OCI-LY3 (cell line): Measurements from ENCODE around the gene ARMC3.

Source experiments
- H2AFZ ChIP-seq: fragments of 200-600, 300-600 bp; shearing (Covaris generic); 2 replicates; pipeline ENCODE4 v1.6.0; 2014; ENCODE audit warnings: antibody characterized with exemption, low read depth, low read length
- H3K27ac ChIP-seq: fragments of 200-600, 300-600 bp; sonication (generic); 2 replicates; pipeline ENCODE4 v1.5.1; 2014; ENCODE audit warnings: mild to moderate bottlenecking, low read length, moderate library complexity, mixed read lengths
- H3K27me3 ChIP-seq: fragments of 200-600, 300-600 bp; sonication (generic); 2 replicates; pipeline ENCODE4 v1.6.1; 2014; ENCODE audit warnings: low read depth, low read length, mixed read lengths
- H3K36me3 ChIP-seq: fragments of 200-600, 300-600 bp; sonication (generic); replicated peaks from 2 replicates; pipeline ENCODE3; 2014; ENCODE audit warnings: low read depth, low read length, mixed read lengths
- H3K4me1 ChIP-seq: fragments of 300-600, 200-600 bp; sonication (generic); 2 replicates; pipeline ENCODE4 v1.6.1; 2014; ENCODE audit warnings: low read length, mixed read lengths
- H3K4me2 ChIP-seq: fragments of 200-600, 300-600 bp; sonication (generic); 2 replicates; pipeline ENCODE4 v1.6.1; 2014; ENCODE audit warnings: low read length, mixed read lengths
- H3K4me3 ChIP-seq: fragments of 300-600, 200-600 bp; sonication (generic); 2 replicates; pipeline ENCODE4 v1.5.1; 2014; ENCODE audit warnings: antibody characterized with exemption, mild to moderate bottlenecking, low read length, moderate library complexity
- H3K79me2 ChIP-seq: fragments of 300-600, 200-600 bp; shearing (Covaris generic); 2 replicates; pipeline ENCODE4 v1.6.1; 2014; ENCODE audit warnings: mild to moderate bottlenecking, low read length, mixed read lengths
- H3K9ac ChIP-seq: fragments of 300-600, 200-600 bp; shearing (Covaris generic); 2 replicates; pipeline ENCODE4 v1.6.0; 2014; ENCODE audit warnings: mild to moderate bottlenecking, low read length, moderate library complexity
- H3K9me3 ChIP-seq: fragments of 200-600, 300-600 bp; shearing (Covaris generic); 2 replicates; pipeline ENCODE4 v1.6.1; 2014; ENCODE audit warnings: low read length, mixed read lengths; ENCODE audit not compliant: insufficient read depth
- H4K20me1 ChIP-seq: fragments of 200-600, 300-600 bp; sonication (generic); 2 replicates; pipeline ENCODE4 v1.6.1; 2016; ENCODE audit warnings: low read length, mixed read lengths; ENCODE audit not compliant: insufficient read depth
- EZH2phosphoT487 ChIP-seq: fragments of 200-600 bp; shearing (Covaris generic); IDR thresholded peaks from 2 replicates; pipeline ENCODE4 v1.6.1; 2018; ENCODE audit warnings: antibody characterized with exemption, mixed run types, low read depth
- TF ChIP-seq, protein P1 (sequence below): fragments of 200-600, 300-600 bp; sonication (generic); IDR thresholded peaks from 2 replicates; pipeline ENCODE4 v1.5.1; 2014; ENCODE audit warnings: antibody characterized with exemption, low read length, low read depth

Gene ARMC3

DNA sequence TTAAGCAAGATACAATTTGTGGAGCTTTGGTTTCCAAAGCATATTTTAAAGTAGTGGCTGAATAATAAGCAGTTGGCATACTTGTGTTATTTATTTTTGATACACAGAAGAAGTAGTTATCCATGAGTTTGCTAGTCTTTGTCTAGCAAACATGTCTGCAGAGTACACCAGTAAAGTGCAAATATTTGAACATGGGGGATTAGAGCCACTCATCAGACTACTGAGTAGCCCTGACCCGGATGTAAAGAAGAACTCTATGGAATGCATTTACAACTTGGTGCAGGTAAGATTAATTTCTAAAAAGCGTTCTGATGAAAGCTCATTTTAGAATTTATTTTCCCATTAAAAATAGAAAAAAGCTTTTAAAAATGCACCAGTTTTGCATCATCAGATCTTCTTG, 31.4 kb downstream of the ARMC3 start:
- no peak for TF ChIP-seq EZH2phosphoT487
- TF ChIP-seq, protein P1, sequence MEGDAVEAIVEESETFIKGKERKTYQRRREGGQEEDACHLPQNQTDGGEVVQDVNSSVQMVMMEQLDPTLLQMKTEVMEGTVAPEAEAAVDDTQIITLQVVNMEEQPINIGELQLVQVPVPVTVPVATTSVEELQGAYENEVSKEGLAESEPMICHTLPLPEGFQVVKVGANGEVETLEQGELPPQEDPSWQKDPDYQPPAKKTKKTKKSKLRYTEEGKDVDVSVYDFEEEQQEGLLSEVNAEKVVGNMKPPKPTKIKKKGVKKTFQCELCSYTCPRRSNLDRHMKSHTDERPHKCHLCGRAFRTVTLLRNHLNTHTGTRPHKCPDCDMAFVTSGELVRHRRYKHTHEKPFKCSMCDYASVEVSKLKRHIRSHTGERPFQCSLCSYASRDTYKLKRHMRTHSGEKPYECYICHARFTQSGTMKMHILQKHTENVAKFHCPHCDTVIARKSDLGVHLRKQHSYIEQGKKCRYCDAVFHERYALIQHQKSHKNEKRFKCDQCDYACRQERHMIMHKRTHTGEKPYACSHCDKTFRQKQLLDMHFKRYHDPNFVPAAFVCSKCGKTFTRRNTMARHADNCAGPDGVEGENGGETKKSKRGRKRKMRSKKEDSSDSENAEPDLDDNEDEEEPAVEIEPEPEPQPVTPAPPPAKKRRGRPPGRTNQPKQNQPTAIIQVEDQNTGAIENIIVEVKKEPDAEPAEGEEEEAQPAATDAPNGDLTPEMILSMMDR, result no peak
- Histone ChIP-seq H3K36me3 (no peaks in the 10 kb centered on the region), H3K9me3 (no peaks in the 10 kb centered on the region), H3K4me3 (no peak overlapping the region), H2AFZ (no peak overlapping the region), H3K9ac (no peak overlapping the region), H3K27me3 (no peaks in the 10 kb centered on the region; the same call in 1 of the 2 replicates), H3K79me2 (no peaks in the 10 kb centered on the region), H3K4me2 (no peak overlapping the region), H4K20me1 (no peaks in the 10 kb centered on the region), H3K4me1 (no peaks in the 10 kb centered on the region), H3K27ac (no peak overlapping the region)

DNA sequence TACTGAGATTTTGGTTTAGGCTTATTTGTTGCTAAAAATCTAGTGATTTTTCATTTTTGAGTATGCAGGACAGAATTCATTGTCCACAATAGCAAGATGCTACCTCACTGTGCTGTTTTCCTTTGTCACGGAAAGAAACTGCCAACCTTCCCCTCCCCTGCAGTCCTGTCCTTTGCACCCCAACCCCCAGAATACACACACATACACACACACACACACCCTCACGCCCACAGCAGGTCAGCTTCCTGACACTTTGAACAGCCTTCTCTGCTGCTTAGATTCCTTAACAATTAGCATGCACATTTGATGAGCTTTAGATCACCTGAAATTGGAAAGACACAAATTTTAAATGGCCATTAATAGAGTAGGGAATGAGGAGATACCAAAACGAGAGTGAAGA, 32.1 kb downstream of the ARMC3 start:
- peaks cover under 1% of the 10 kb centered on the region; the same call in 1 of the 2 replicates for H3K27me3 ChIP-seq
- H3K4me2 ChIP-seq, result no peak overlapping the region
- no peak overlapping the region for H3K27ac ChIP-seq
- H2AFZ ChIP-seq, result no peak overlapping the region
- TF ChIP-seq, protein P1, result no peak
- TF ChIP-seq EZH2phosphoT487, result no peak
- no peaks in the 10 kb centered on the region for H3K9me3 ChIP-seq
- H3K4me1 ChIP-seq, result no peaks in the 10 kb centered on the region
- no peaks in the 10 kb centered on the region for H4K20me1 ChIP-seq
- H3K79me2 ChIP-seq, result no peaks in the 10 kb centered on the region
- no peaks in the 10 kb centered on the region for H3K36me3 ChIP-seq
- no peak overlapping the region for H3K4me3 ChIP-seq
- H3K9ac ChIP-seq, result no peak overlapping the region

DNA sequence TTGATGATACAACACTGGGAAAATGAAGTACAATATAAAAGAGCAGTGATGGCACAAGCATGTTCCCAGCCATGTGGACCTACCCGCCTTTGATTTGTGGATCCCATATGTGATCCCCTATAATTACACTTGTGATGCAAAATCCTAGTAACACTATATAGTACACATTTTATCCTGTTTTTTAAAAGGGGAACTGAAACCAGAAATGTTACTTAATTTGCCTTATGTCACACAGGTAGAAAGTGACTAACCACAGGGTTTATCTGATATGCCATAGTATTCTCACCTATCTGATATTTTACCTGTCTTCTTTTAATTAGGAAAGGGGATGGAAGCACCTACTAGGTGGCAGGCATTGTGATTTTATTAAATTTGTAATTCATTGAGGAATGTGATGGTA, 35.0 kb downstream of the ARMC3 start:
- Histone ChIP-seq H3K36me3 (no peaks in the 10 kb centered on the region), H3K27ac (no peak overlapping the region), H3K79me2 (no peaks in the 10 kb centered on the region), H3K27me3 (peaks cover 6% of the 10 kb centered on the region; the same call in 1 of the 2 replicates), H3K4me3 (no peak overlapping the region), H3K4me1 (peaks cover 9% of the 10 kb centered on the region), H3K4me2 (no peak overlapping the region), H4K20me1 (no peaks in the 10 kb centered on the region), H3K9me3 (no peaks in the 10 kb centered on the region), H3K9ac (no peak overlapping the region), H2AFZ (no peak overlapping the region)
- TF ChIP-seq, protein P1, result no peak
- no peak for TF ChIP-seq EZH2phosphoT487

DNA sequence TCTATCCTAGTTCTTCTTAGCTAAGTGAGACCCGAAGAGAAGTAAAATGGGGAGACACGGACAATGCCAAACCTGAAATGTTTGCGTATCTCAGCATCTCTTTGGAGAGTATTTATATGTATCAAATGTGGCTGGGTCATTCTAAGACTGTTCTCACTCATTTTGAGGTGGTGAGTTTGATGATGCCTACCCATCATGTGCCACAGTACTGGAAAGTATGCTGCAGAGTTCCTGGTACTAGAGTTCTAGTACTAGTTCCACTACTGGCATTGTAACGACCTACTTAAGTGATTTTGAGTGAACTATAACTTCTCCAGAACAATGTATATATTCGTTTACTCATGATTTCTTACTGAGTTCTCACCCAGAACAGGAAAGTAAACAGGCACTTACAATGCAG, 41.9 kb downstream of the ARMC3 start:
- no peak overlapping the region for H3K4me2 ChIP-seq
- TF ChIP-seq, protein P1, result no peak
- no peak for TF ChIP-seq EZH2phosphoT487
- H3K27me3 ChIP-seq, result peaks cover 6% of the 10 kb centered on the region; the same call in 1 of the 2 replicates
- no peaks in the 10 kb centered on the region for H4K20me1 ChIP-seq
- no peaks in the 10 kb centered on the region for H3K36me3 ChIP-seq
- no peak overlapping the region for H3K4me3 ChIP-seq
- H3K27ac ChIP-seq, result no peak overlapping the region
- H3K9me3 ChIP-seq, result no peaks in the 10 kb centered on the region
- peaks cover 12% of the 10 kb centered on the region for H3K4me1 ChIP-seq
- H3K79me2 ChIP-seq, result no peaks in the 10 kb centered on the region
- H3K9ac ChIP-seq, result no peak overlapping the region
- no peak overlapping the region for H2AFZ ChIP-seq
